ENCODE results near the gene SCNM1. TPM values are rescaled to one million over a fixed set of nuclear protein-coding genes. Genes with fewer than 3 reads are reported as not detected.

Gene SCNM1
- polyA plus RNA-seq, 3 donors: 74.9 to 110 (median 103) TPM

DNA sequence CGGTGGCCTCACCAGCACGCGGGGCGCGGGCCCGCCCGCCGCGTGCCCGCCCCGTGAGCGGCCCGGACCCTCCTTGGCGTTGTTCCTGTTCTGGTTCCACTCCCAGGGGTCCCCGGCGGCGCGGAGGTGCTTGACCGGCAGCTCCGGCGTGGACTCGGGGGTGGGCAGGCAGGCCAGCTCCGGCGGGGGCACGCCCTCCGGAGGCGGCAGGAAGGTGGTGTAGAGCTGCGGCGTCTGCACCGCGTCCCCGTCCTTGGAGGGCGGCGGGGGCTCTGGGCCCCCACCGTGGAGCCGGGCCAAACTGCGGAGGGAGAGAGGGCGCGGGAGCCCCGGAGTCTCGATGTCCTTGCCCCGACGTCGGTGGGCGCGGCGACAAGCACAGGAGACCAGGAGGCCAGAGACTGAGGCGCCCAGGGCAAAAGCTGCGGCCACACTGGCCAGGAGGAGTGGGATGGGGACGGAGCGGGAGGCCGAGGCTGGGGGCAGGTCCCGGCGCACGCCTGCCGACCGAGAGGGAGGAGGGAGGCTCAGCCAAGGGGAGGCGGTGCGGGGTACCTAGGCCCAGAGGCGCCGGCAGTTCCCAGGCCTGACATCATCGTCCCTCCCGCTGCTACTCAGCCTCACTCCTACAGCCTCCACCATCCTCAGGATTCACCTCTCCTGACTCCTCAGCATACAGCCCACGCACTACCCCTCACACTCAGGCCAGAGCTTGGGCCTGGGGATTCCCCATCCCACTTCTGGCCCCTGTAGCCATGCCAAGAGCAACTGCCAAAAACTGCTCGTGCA, 32.7 kb upstream of the SCNM1 start:
- Histone ChIP-seq H2AFZ (ENCODE audit: insufficient read depth, low read depth, low read length, poor library complexity, severe bottlenecking) (no peak overlapping the region), H3K79me2 (ENCODE audit: insufficient read depth, low read length) (no peaks in the 10 kb centered on the region), H3K36me3 (replicated peaks in 1 of 2; ENCODE audit: control insufficient read depth in 1 of 2, insufficient read depth in 2 of 2, low read length in 2 of 2) (no peaks in the 10 kb centered on the region), H3K4me1 (ENCODE audit: control insufficient read depth in 1 of 2, insufficient read depth in 2 of 2, low read length in 2 of 2) (peaks cover 14 to 16% of the 10 kb centered on the region in 2 donors), H3K4me3 (replicated peaks in 1 of 3; ENCODE audit: low read depth in 2 of 3, low read length in 3 of 3) (no peak overlapping the region), H4K20me1 (ENCODE audit: insufficient read depth, low read length) (no peaks in the 10 kb centered on the region), H3K4me2 (replicated peaks; ENCODE audit: extremely low read depth, low read length, poor library complexity, severe bottlenecking) (no peak overlapping the region), H3K9ac (ENCODE audit: insufficient read depth, low read length, poor library complexity, severe bottlenecking) (no peak overlapping the region), H3K27me3 (ENCODE audit: control insufficient read depth in 2 of 2, insufficient read depth in 2 of 2, low read length in 2 of 2) (peaks cover 0 to 8% of the 10 kb centered on the region in 2 donors), H3K27ac (ENCODE audit: low read depth in 1 of 2, low read length in 2 of 2) (no peak overlapping the region), H3K9me3 (replicated peaks in 1 of 2; ENCODE audit: control insufficient read depth in 1 of 2, insufficient read depth in 1 of 2, low read length in 2 of 2) (no peaks in the 10 kb centered on the region)
- peaks cover 10 to 14% (median 12%) of the 10 kb centered on the region in 3 donors for H3K27me3 Mint-ChIP-seq (ENCODE audit: low read depth in 3 of 3)
- no peak for DNase-seq
- peaks cover 15% of the 10 kb centered on the region for H3K4me1 Mint-ChIP-seq
- H3K9me3 Mint-ChIP-seq: peaks cover 0 to 6% (median 0%) of the 10 kb centered on the region in 7 donors
- intact Hi-C loops (cut with micrococcal nuclease): no loop called here
- WGBS (ENCODE audit: insufficient coverage): 97% methylated on average over 59 of the region's 65 CpGs
- H3K27ac Mint-ChIP-seq: no peak overlapping the region
- H3K4me3 Mint-ChIP-seq: peak overlapping the region in 1 of 2 donors; percentile 50
- TF ChIP-seq CTCF (IDR thresholded peaks at IDR 0.05): no peak
- no peaks in the 10 kb centered on the region for H3K36me3 Mint-ChIP-seq

- Histone ChIP-seq H3K9ac (ENCODE audit: insufficient read depth, low read length, poor library complexity, severe bottlenecking) (no peak overlapping the region), H4K20me1 (ENCODE audit: insufficient read depth, low read length) (no peaks in the 10 kb centered on the region), H3K4me2 (replicated peaks; ENCODE audit: extremely low read depth, low read length, poor library complexity, severe bottlenecking) (no peak overlapping the region), H3K4me3 (replicated peaks in 1 of 3; ENCODE audit: low read depth in 2 of 3, low read length in 3 of 3) (no peak overlapping the region), H3K79me2 (ENCODE audit: insufficient read depth, low read length) (no peaks in the 10 kb centered on the region), H3K9me3 (replicated peaks in 1 of 2; ENCODE audit: control insufficient read depth in 1 of 2, insufficient read depth in 1 of 2, low read length in 2 of 2) (no peaks in the 10 kb centered on the region), H3K4me1 (ENCODE audit: control insufficient read depth in 1 of 2, insufficient read depth in 2 of 2, low read length in 2 of 2) (peaks cover 14 to 16% of the 10 kb centered on the region in 2 donors), H3K27ac (ENCODE audit: low read depth in 1 of 2, low read length in 2 of 2) (no peak overlapping the region), H2AFZ (ENCODE audit: insufficient read depth, low read depth, low read length, poor library complexity, severe bottlenecking) (no peak overlapping the region), H3K27me3 (ENCODE audit: control insufficient read depth in 2 of 2, insufficient read depth in 2 of 2, low read length in 2 of 2) (peaks cover 0 to 8% of the 10 kb centered on the region in 2 donors), H3K36me3 (replicated peaks in 1 of 2; ENCODE audit: control insufficient read depth in 1 of 2, insufficient read depth in 2 of 2, low read length in 2 of 2) (no peaks in the 10 kb centered on the region)
- peak overlapping the region in 1 of 7 donors; percentile 36 for H3K27ac Mint-ChIP-seq
- DNase-seq: no peak
- H3K36me3 Mint-ChIP-seq: no peaks in the 10 kb centered on the region
- H3K4me1 Mint-ChIP-seq: peaks cover 15% of the 10 kb centered on the region
- peaks cover 10 to 19% (median 12%) of the 10 kb centered on the region in 3 donors for H3K27me3 Mint-ChIP-seq (ENCODE audit: low read depth in 3 of 3)
- WGBS (ENCODE audit: insufficient coverage): no CpG with 5 or more reads among the region's 3 CpGs
- TF ChIP-seq CTCF (IDR thresholded peaks at IDR 0.05): no peak
- intact Hi-C loops (cut with micrococcal nuclease): no loop called here
- H3K9me3 Mint-ChIP-seq: peaks cover 0 to 6% (median 0%) of the 10 kb centered on the region in 7 donors
- no peak overlapping the region for H3K4me3 Mint-ChIP-seq
Measured at GRCh38 chr1:151134396-151134795, 31.5 kb upstream of the SCNM1 start.
